Hematopoietic multipotent progenitor cell treated with erythropoietin and hydrocortisone succinate and interleukin-3 and kit ligand, for 17 days (in vitro differentiated cells): Measurements from ENCODE around the gene MOCOS.
"Not testable (repeated sequence)": the region's sequence is repeated elsewhere in the genome, so short reads cannot be mapped to it uniquely, and the experiment has no call there.

Source experiments
- DNase-seq: peaks from one replicate; pipeline ENCODE4 v3.0.0-alpha.2; 2015; ENCODE audit warnings: low spot score

Gene MOCOS

DNA sequence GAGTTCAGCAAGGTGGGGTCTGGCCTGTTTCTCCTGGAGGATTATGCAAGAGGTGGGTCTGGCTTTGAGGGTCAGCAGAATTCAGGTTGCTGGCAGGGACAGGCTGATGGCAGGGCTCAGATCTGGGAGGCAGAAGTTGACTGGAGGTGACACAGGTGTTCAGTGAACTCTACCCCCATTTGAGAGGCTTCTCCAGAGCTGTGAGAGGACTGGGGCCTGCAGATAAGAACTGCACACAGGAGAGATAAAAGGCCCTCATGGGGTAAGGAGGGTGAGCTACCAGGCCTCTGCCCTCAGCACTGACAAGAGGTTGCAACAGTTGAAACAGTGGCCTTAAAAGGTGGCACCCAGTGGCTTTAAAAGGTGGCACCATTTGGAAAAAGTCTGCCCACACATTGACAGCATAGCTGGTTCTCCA is 13.1 kb downstream of the MOCOS start:
- DNase-seq: peak; percentile 19

DNA sequence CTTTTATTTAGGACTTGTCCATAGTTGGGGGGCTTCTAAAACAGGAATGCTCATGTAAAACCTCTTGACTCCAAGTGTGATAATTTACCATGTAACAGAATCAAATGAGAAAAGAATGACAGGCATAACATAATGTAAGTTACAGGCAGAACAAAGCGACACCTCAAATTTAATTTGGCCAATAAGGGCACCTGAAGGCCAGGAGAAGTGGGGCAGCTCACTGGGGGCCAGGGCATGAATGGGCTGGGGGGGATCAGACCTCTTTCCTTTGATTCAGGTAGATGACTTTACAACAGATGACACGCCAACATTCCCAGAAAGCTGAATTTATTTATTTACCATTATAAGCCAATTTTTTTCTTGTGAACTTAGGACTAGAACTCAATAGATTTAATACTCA is 14.5 kb downstream of the MOCOS start:
- no peak for DNase-seq

- no peak for DNase-seq
Observed at GRCh38 chr18:36203360-36203895, 16.1 kb downstream of the MOCOS start.

- DNase-seq: no peak
Observed at GRCh38 chr18:36205166-36205565, 17.9 kb downstream of the MOCOS start.

DNA sequence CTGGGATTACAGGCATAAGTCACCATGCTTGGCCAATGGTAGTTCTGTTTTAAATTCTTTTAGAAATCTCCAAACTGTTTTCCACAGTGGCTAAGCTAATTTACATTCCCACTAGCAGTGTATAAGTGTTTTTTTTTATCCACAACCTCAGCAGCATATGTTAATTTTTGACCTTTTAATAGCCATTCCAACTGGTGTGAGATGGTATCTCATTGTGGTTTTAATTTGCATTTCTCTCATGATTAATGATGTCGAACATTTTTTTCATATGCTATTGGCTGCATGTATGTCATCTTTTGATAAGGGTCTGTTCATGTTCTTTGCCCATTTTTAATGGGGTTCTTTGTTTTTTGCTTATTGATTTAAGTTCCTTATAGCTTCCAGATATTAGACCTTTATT is 20.0 kb downstream of the MOCOS start:
- no peak for DNase-seq

DNA sequence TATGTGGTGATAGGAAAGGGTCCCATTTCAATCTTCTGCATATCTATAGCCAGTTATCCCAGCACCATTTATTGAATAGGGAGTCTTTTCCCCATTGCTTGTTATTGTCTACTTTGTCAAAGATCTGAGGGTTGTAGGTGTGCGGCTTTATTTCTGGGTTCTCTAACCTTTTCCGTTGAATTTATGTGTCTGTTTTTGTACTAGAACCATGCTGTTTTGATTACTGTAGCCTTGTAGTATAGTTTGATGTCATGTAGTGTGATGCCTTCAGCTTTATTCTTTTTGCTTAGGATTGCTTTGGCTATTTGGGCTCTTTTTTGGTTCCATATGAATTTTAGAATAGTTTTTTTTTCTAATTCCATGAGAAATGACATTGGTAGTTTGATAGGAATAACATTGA is 20.7 kb downstream of the MOCOS start:
- DNase-seq: not testable (repeated sequence)

DNA sequence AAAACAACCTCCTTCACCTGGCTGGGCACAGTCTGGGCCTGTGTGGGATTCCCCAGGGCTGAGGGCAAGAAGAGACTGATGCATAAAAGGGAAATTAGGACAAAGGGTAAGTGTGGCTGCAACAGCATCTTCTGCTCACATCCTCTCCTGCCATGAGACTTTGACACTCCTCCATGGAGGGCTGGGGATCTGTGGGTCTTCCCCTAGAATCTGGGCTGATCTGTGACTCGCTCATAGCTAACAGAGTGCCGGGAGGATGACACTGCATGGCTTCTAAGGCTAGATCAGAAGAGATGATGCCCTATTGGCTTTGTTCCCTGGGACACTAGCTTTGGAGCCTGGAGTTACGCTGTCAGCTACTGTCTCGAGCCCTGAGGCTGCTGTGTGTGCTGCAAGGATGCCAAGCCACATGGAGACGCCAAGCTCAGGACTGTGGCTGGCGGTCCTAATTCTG is 24.3 kb downstream of the MOCOS start:
- no peak for DNase-seq

DNA sequence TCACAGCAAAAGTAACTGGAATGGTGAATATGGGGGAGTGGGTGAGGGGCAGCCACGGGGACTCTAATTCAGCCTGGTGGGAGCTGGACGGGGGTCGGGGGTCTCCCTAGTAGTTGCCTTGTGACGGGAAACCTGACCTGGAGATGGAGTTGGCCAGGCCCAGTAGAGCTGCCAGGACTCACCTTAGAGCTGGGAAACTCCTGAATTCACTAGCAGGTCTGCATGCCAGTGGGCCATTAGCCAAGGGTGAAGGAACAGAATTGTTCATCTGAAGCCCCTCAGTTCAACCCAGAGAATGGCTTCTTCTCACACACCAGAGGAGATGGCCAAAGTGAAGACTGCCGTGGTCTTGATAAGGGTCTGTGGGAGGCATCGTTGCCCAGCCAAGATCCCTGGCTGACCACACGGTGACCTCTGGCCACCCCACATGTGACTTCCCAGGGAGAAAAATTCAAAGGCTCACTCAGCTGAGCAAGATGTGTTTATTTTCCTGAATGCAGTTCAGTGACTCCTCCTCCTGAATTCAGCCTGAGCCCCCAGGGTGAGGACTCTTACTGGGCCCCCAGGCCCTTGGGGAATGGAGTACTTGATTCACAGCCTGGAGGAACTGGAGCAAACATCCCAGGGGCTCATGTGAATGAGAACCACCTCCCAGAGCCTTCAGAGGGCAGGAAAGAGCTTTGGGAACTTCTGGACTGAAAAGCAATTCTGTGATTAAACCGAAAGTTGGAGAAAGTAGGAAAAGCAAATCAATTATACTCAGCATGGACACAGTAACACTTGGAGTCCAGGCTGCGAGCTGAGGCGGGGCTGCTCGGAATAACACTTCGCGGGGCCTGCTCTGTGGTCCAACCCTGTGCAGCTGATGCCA is 25.2 kb downstream of the MOCOS start:
- DNase-seq: no peak

DNA sequence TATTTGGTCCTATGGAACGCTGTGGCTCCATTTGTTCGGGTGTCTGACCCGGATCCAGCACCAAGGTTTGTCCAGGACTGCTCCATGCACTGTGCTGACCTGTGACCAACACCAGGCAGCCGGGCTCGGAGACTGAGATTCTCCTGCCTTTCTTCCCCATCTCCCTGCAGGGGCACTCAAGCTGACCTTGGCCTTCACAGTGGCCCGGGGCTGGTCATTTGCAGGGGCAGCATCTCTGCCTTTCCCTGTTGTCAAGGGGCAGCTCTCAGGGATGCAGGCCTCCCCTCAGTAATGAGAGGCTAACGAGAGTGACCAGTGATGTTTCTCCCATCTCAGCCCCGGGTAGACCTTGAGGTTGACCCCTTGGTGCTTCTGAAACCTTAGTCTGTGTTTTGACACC is 27.5 kb downstream of the MOCOS start:
- DNase-seq: no peak

DNA sequence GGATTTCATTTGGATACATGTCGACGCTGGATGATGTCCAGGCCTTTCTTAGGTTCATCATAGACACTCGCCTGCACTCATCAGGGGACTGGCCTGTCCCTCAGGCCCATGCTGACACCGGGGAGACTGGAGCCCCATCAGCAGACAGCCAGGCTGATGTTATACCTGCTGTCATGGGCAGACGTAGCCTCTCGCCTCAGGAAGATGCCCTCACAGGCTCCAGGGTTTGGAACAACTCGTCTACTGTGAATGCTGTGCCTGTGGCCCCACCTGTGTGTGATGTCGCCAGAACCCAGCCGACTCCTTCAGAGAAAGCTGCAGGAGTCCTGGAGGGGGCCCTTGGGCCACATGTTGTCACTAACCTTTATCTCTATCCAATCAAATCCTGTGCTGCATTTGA is 28.3 kb downstream of the MOCOS start:
- no peak for DNase-seq

DNA sequence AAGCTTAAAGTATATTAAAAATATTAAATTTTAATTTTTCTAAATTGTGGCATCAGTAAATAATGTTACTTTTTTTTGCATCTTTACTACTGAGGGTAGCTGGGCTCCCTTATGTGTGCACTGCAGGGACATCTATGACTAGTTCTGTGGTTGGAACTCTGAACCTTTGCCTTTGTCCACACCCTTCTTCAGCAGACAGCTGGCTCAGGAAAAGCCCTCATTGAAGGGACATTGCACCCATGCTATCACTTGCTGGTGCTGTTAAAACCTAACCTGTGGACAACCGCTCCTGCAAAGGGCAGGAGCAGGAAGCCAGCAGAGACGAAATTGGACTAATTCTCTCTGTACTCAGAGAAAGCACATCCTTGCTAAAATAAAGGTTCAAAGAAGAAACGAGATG is 30.1 kb downstream of the MOCOS start:
- no peak for DNase-seq

GRCh38 chr18:36229188-36229587 is 41.9 kb downstream of the MOCOS start:
- DNase-seq: no peak

- DNase-seq: not testable (repeated sequence)
Observed at GRCh38 chr18:36240510-36240909, 53.2 kb downstream of the MOCOS start.

DNA sequence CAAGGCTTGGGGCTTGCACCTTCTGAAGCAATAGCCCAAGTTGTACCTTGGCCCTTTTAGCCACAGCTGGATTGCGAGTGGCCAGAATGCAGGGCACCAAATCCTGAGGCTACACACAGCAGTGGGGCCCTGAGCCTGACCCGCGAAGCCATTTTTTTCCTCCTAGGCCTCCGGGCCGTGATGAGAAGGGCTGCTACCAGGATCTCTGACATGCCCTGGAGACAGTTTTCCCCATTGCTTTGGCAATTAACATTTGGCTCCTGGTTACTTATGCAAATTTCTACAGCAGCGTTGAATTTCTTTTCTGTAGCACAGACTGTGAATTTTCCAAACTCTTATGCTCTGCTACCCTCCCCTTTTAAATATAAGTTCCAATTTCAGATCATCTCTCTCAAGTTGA is 54.5 kb downstream of the MOCOS start:
- no peak for DNase-seq

GRCh38 chr18:36247036-36247435 is 59.7 kb downstream of the MOCOS start:
- DNase-seq: no peak

DNA sequence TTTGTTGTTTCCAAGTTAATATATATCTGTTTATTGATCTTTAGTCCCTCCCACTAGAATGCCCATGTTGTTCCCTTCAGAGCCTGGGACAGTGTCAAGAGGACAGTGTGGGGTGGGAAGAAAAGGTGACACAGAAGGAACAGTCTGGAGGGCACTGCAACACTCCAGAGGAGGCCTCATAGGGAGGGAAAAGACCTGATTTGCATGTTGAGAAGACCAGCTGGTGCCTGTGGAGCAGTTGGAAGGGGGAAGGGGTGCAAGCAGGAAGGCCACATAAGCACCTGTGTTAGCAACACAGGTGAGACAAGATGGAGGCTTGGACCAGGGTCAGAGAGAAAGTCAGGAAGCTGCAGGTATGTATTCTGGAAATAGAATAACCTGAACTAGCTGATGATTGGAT is 62.1 kb downstream of the MOCOS start:
- no peak for DNase-seq

GRCh38 chr18:36250827-36251226 is 63.5 kb downstream of the MOCOS start:
- no peak for DNase-seq

GRCh38 chr18:36255072-36255698 is 67.9 kb downstream of the MOCOS start:
- DNase-seq: no peak

DNA sequence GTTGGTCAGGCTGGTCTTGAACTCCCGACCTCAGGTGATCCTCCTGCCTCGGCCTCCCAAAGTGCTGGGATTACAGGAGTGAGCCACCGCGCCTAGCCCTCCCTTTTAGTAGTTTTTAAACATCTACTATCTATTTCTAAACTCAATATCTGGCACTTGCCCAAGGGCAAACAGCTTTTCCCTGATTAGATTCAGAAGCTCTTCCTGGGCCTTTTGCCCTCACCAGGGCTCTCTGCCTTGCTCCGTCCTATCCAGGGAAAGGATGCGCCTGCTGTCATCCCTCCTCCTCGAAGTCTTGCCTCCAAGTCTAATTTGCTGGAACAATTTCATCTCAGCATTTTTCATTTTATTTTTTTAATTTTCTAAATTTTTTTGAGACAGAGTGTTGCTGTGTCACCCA is 68.8 kb downstream of the MOCOS start:
- no peak for DNase-seq

- DNase-seq: no peak
Observed at GRCh38 chr18:36262971-36263370, 75.7 kb downstream of the MOCOS start.

GRCh38 chr18:36264283-36264682 is 77.0 kb downstream of the MOCOS start:
- DNase-seq: no peak

GRCh38 chr18:36265015-36265414 is 77.7 kb downstream of the MOCOS start:
- DNase-seq: peak; percentile 25

GRCh38 chr18:36269157-36269556 is 81.9 kb downstream of the MOCOS start:
- no peak for DNase-seq
